Measurements from ENCODE around the gene LRMDA.

GRCh38 chr10:75480374-75480773, 49.0 kb downstream of the LRMDA start:
- TF ChIP-seq CTCF (optimal IDR thresholded peaks at IDR 0.05 in 1 of 3, IDR thresholded peaks at IDR 0.05 in 1 of 3, conservative IDR thresholded peaks at IDR 0.05 in 1 of 3; ENCODE audit: extremely low read depth in 1 of 3, insufficient read depth in 2 of 3, low read length in 3 of 3) (no peak), EZH2 (IDR thresholded peaks at IDR 0.05; ENCODE audit: low read length) (no peak)

Measured in keratinocyte (primary cell).